DND-41 (cell line): ENCODE results near the gene DNAJC30.

Experiments used
- ATAC-seq: fragments of 200-7000 bp; cut with Tn5 transposase; 3 replicates; pipeline ENCODE4 v1.9.1; 2021; ENCODE audit warnings: low read depth; ENCODE audit not compliant: insufficient read depth
- DNase-seq: peaks from one replicate; pipeline ENCODE4 v3.0.0-alpha.2; 2020
- H2AFZ ChIP-seq: 2 replicates; pipeline ENCODE4 v1.6.0; 2012; ENCODE audit warnings: low read depth, low read length
- H3K27ac ChIP-seq: 2 replicates; pipeline ENCODE4 v1.5.1; 2012; ENCODE audit warnings: low read length, inconsistent platforms
- H3K27me3 ChIP-seq: fragments of 200-600 bp; sonication (generic); 2 replicates; pipeline ENCODE4 v1.6.0; 2012; ENCODE audit warnings: low read length, mild to moderate bottlenecking, inconsistent platforms; ENCODE audit not compliant: insufficient read depth, poor library complexity
- H3K36me3 ChIP-seq: 2 replicates; pipeline ENCODE4 v1.5.1; 2012; ENCODE audit warnings: low read length, inconsistent platforms; ENCODE audit not compliant: insufficient read depth
- H3K4me1 ChIP-seq: 2 replicates; pipeline ENCODE4 v1.5.1; 2012; ENCODE audit warnings: mild to moderate bottlenecking, low read length; ENCODE audit not compliant: insufficient read depth
- H3K4me2 ChIP-seq: 2 replicates; pipeline ENCODE4 v1.6.0; 2012; ENCODE audit warnings: mild to moderate bottlenecking, moderate library complexity, low read length, inconsistent platforms; ENCODE audit not compliant: insufficient read depth
- H3K4me3 ChIP-seq, 2 experiments: fragments of 200-600 bp in 1 of 2; shearing (Covaris generic) in 1 of 2; 2 replicates each; pipeline ENCODE4 v1.5.1; 2012 to 2016; ENCODE audit warnings: inconsistent platforms in 2 of 2, low read length in 2 of 2, mild to moderate bottlenecking in 2 of 2, low read depth in 1 of 2, moderate library complexity in 1 of 2
- H3K79me2 ChIP-seq: 2 replicates; pipeline ENCODE4 v1.6.0; 2012; ENCODE audit warnings: low read length, inconsistent platforms; ENCODE audit not compliant: insufficient read depth
- H3K9ac ChIP-seq: 2 replicates; pipeline ENCODE4 v1.6.0; 2012; ENCODE audit warnings: low read depth, mild to moderate bottlenecking, inconsistent platforms, low read length, moderate library complexity
- H3K9me3 ChIP-seq: 2 replicates; pipeline ENCODE4 v1.5.1; 2012; ENCODE audit warnings: low read length, moderate library complexity, mild to moderate bottlenecking, inconsistent platforms; ENCODE audit not compliant: insufficient read depth, severe bottlenecking
- H4K20me1 ChIP-seq: 2 replicates; pipeline ENCODE4 v1.6.0; 2012; ENCODE audit warnings: low read length; ENCODE audit not compliant: insufficient read depth
- EZH2 ChIP-seq: IDR thresholded peaks from 3 replicates; pipeline ENCODE4 v1.6.1; 2012; ENCODE audit warnings: borderline replicate concordance, low read depth, mild to moderate bottlenecking, moderate library complexity, low read length, inconsistent platforms; ENCODE audit not compliant: severe bottlenecking
- TF ChIP-seq, protein P1 (sequence below): IDR thresholded peaks from 2 replicates; pipeline ENCODE4 v1.5.1; 2012; ENCODE audit warnings: borderline replicate concordance, low read length, moderate library complexity, mild to moderate bottlenecking; ENCODE audit not compliant: poor library complexity, severe bottlenecking; ENCODE audit errors: extremely low read depth

DNAJC30 gene

DNA sequence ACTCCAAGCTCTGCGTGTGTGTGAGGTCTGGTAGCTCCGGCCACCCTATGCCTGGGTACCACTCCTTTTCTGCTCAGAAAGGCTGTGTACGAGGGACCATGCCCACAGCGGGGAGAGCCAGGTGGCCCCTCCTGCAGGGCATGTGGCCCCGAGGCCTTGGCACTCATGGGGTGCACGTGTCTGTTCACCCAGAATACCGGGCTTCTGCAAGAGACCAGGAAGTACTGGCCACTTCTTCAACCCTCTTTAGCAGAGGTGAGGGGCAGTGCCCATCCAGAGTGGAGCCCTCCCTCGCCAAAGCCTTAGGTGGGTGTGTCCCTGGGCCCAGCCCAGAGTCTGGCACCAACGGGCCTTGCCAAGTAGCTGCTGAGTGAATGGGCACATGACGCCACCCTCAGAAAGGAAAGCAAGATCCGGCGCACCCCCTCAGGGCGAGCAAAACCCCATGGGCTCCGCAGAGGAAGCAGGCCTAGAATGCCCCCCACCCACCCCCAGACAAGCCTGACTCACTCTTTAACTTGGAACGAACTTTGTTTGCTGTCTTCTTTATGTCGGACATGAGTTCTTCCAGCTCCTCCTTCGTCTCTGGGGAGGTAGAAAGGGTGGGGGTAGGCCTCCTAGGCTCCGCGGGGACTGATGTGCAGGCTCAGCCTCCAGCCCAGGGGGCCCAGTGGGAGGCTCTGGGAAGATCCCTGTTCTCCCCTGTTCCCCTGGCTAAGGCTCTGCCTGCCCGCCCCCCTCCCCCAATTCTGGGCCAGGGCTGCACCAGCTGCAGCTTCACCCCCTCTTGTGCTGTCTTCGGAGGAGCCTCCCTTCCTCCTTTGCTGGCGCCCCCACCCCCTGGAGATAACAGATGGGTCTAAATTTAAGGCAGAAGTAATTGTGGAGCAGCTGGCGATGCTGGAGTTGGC lies 21.6 kb upstream of the DNAJC30 start:
- Histone ChIP-seq H3K79me2 (no peaks in the 10 kb centered on the region), H3K4me3 (no peak overlapping the region), H3K27me3 (no peaks in the 10 kb centered on the region), H3K9ac (no peak overlapping the region), H3K4me2 (no peak overlapping the region), H3K4me1 (peaks cover 18% of the 10 kb centered on the region), H3K36me3 (0 out of 2 replicates have a peak, but pooled peaks cover under 1% of the 10 kb centered on the region), H3K9me3 (no peaks in the 10 kb centered on the region), H4K20me1 (peaks cover 16% of the 10 kb centered on the region), H2AFZ (no peak overlapping the region), H3K27ac (no peak overlapping the region)
- TF ChIP-seq, protein P1, sequence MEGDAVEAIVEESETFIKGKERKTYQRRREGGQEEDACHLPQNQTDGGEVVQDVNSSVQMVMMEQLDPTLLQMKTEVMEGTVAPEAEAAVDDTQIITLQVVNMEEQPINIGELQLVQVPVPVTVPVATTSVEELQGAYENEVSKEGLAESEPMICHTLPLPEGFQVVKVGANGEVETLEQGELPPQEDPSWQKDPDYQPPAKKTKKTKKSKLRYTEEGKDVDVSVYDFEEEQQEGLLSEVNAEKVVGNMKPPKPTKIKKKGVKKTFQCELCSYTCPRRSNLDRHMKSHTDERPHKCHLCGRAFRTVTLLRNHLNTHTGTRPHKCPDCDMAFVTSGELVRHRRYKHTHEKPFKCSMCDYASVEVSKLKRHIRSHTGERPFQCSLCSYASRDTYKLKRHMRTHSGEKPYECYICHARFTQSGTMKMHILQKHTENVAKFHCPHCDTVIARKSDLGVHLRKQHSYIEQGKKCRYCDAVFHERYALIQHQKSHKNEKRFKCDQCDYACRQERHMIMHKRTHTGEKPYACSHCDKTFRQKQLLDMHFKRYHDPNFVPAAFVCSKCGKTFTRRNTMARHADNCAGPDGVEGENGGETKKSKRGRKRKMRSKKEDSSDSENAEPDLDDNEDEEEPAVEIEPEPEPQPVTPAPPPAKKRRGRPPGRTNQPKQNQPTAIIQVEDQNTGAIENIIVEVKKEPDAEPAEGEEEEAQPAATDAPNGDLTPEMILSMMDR = no peak
- no peak for DNase-seq
- no peak for ATAC-seq

DNA sequence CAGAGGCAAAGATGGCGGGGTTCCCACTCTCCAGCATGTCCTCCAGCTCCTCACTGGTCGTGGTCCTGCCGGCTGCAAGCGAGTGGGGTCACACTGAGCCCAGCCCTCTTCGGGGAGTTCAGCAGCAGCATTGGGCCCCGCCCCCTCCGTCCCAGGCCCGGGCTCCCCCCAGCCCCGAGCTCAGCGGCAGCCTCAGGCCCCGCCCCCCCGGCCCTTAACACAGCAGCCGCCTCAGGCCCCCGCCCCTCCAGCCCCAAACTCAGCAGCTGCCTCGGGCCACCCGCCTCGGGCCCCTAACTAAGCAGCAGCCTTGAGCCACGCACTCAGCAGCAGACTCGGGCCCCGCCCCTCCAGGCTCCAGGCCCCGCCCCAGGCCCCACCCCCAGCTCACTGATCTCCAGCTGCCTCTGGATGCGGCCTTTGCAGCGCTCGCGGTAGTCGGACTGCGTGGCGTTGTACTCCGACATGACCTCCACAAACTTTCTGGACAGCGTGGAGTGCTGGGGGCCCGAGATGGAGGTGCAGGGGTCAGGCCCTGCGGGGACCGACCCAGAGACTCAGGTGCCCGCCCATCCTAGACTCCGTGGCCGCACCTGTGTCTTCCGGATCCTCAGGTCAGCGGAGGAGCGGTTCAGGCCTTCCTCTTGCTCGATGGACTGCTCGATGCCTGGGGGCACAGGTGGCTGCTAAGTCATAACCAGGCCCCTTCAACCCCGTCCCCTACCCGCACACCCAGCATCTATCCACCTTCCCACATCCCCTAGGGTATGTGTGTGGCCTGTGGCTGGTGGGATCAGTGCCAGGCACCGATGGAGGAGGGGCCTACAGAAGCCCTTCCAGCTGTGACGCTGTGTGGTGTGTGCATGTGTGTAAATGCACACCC lies 20.7 kb upstream of the DNAJC30 start:
- H3K9ac ChIP-seq = no peak overlapping the region

DNA sequence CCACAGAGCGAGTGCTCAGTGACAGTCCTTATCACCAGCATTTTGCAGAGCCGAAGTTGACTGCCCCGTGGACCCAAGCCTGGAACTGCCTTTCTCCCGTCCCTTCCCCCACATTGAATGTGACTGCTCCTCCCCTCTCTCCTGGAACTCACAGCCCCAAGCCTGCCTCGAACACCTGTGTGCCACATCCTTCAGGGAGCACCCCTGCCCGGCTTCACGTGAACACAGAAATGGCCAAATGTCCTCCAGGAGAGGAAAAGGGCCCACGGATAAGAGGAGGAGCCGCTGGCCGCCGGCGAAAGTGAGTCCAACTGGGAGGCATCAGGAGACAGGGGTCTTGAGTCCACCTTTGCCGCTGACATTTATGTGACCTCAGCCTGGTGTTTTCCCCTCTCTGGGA lies 20.0 kb upstream of the DNAJC30 start:
- peak overlapping the region; percentile 46; the same call in 1 of the 2 replicates for H3K4me2 ChIP-seq
- H3K4me1 ChIP-seq = peaks cover 18% of the 10 kb centered on the region
- H3K27me3 ChIP-seq = no peaks in the 10 kb centered on the region
- H4K20me1 ChIP-seq = peaks cover 19% of the 10 kb centered on the region
- TF ChIP-seq, protein P1 = no peak
- no peak for TF ChIP-seq EZH2
- H3K9ac ChIP-seq = no peak overlapping the region
- ATAC-seq (no peak), DNase-seq (no peak)
- H2AFZ ChIP-seq = no peak overlapping the region
- H3K9me3 ChIP-seq = no peaks in the 10 kb centered on the region
- no peak overlapping the region for H3K4me3 ChIP-seq
- peaks cover 17% of the 10 kb centered on the region for H3K36me3 ChIP-seq
- H3K27ac ChIP-seq = no peak overlapping the region
- no peaks in the 10 kb centered on the region for H3K79me2 ChIP-seq

More for the DNA sequence above, 20.7 kb upstream of the DNAJC30 start:
- Histone ChIP-seq H3K9me3 (no peaks in the 10 kb centered on the region), H3K4me2 (peak overlapping the region; percentile 46; the same call in 1 of the 2 replicates), H4K20me1 (peaks cover 17% of the 10 kb centered on the region), H3K4me3 (no peak overlapping the region), H3K27ac (no peak overlapping the region), H3K79me2 (no peaks in the 10 kb centered on the region), H3K36me3 (peaks cover 9% of the 10 kb centered on the region; the same call in 1 of the 2 replicates), H2AFZ (no peak overlapping the region), H3K4me1 (peaks cover 18% of the 10 kb centered on the region), H3K27me3 (no peaks in the 10 kb centered on the region)
- ATAC-seq (peak; percentile 66), DNase-seq (peak; percentile 59)
- TF ChIP-seq EZH2 = no peak
- TF ChIP-seq, protein P1 = no peak
